ENCODE results near the gene CPLANE1. TPM values are rescaled to one million over a fixed set of nuclear protein-coding genes. Genes with fewer than 3 reads are reported as not detected.
A peak's percentile ranks its signal among the peaks of the same experiment; 100 is the strongest.
"Not testable (repeated sequence)": the region's sequence is repeated elsewhere in the genome, so short reads cannot be mapped to it uniquely, and the experiment has no call there.

The CPLANE1 gene
- polyA plus RNA-seq (ENCODE audit: low read depth in 6 of 6), result 1 to 10 TPM in 4 of 6 donors, under 1 TPM in 2; 0.34 to 3.1 (median 1.6) TPM

- Mint-ChIP-seq H3K27me3 (no peaks in the 10 kb centered on the region), H3K9me3 (peaks cover 0 to 7% (median 0%) of the 10 kb centered on the region in 7 donors), H3K4me3 (peak within 1 kb of the TSS; percentile 86 to 97 (median 94)), H3K36me3 (no peaks in the 10 kb centered on the region), H3K4me1 (peaks cover 9 to 16% (median 12%) of the 10 kb centered on the region in 3 donors), H3K27ac (peak within 1 kb of the TSS; percentile 80 to 97 (median 92))
- peak; percentile 82 to 83 for ATAC-seq (ENCODE audit: low read depth in 2 of 2)
- peak; percentile 63 for DNase-seq
Measured at GRCh38 chr5:37248970-37249814, at the start of gene CPLANE1. CPLANE1 (minus strand) TSS chr5:37249376; CDS start chr5:37247698, 1,678 bp downstream.

GRCh38 chr5:37296313-37296712 is 47.1 kb upstream of the CPLANE1 start:
- H3K36me3 Mint-ChIP-seq, result peaks cover 16 to 34% of the 10 kb centered on the region in 2 donors
- not testable (repeated sequence) for H3K9me3 Mint-ChIP-seq, H3K4me1 Mint-ChIP-seq

GRCh38 chr5:37283214-37283820 is 34.1 kb upstream of the CPLANE1 start:
- Mint-ChIP-seq H3K36me3 (peaks cover 17 to 23% of the 10 kb centered on the region in 2 donors), H3K4me1 (no peaks in the 10 kb centered on the region), H3K9me3 (peaks cover 5 to 54% (median 30%) of the 10 kb centered on the region in 7 donors), H3K27me3 (peaks cover 0 to 6% (median 0%) of the 10 kb centered on the region in 3 donors), H3K27ac (no peak overlapping the region), H3K4me3 (no peak overlapping the region)
- DNase-seq (no peak), ATAC-seq (ENCODE audit: low read depth in 2 of 2) (no peak)

More at GRCh38 chr5:37296313-37296712, 47.1 kb upstream of the CPLANE1 start:
- ATAC-seq (ENCODE audit: low read depth in 2 of 2); H3K27ac Mint-ChIP-seq; DNase-seq; H3K27me3 Mint-ChIP-seq; H3K4me3 Mint-ChIP-seq: not testable (repeated sequence)

GRCh38 chr5:37275511-37275910 is 26.3 kb upstream of the CPLANE1 start:
- DNase-seq, result no peak
- no peaks in the 10 kb centered on the region for H3K4me1 Mint-ChIP-seq
- H3K27ac Mint-ChIP-seq, result no peak overlapping the region

GRCh38 chr5:37272511-37272910 is 23.3 kb upstream of the CPLANE1 start:
- H3K27me3 Mint-ChIP-seq, result no peaks in the 10 kb centered on the region
- peaks cover 4 to 15% (median 11%) of the 10 kb centered on the region in 7 donors for H3K9me3 Mint-ChIP-seq
- no peaks in the 10 kb centered on the region for H3K4me1 Mint-ChIP-seq
- DNase-seq (no peak), ATAC-seq (ENCODE audit: low read depth in 2 of 2) (no peak)
- H3K4me3 Mint-ChIP-seq, result no peak overlapping the region
- no peak overlapping the region for H3K27ac Mint-ChIP-seq
- H3K36me3 Mint-ChIP-seq, result peaks cover 0 to 20% of the 10 kb centered on the region in 2 donors

More at GRCh38 chr5:37275511-37275910, 26.3 kb upstream of the CPLANE1 start:
- no peak for ATAC-seq (ENCODE audit: low read depth in 2 of 2)
- H3K27me3 Mint-ChIP-seq, result no peaks in the 10 kb centered on the region
- H3K4me3 Mint-ChIP-seq, result no peak overlapping the region
- peaks cover 9 to 17% of the 10 kb centered on the region in 2 donors for H3K36me3 Mint-ChIP-seq
- peaks cover 6 to 23% (median 14%) of the 10 kb centered on the region in 7 donors for H3K9me3 Mint-ChIP-seq

GRCh38 chr5:37268100-37268499 is 18.9 kb upstream of the CPLANE1 start:
- Mint-ChIP-seq H3K36me3 (peaks cover 0 to 20% of the 10 kb centered on the region in 2 donors), H3K9me3 (peaks cover 8 to 15% (median 11%) of the 10 kb centered on the region in 7 donors)
- ATAC-seq (ENCODE audit: low read depth in 2 of 2); H3K27ac Mint-ChIP-seq; DNase-seq; H3K4me1 Mint-ChIP-seq; H3K27me3 Mint-ChIP-seq; H3K4me3 Mint-ChIP-seq: not testable (repeated sequence)

GRCh38 chr5:37255774-37256358 is 6.7 kb upstream of the CPLANE1 start:
- H3K36me3 Mint-ChIP-seq, result no peaks in the 10 kb centered on the region
- H3K27ac Mint-ChIP-seq, result peak overlapping the region in 1 of 6 donors; percentile 75
- no peak for DNase-seq
- H3K27me3 Mint-ChIP-seq, result no peaks in the 10 kb centered on the region
- no peak overlapping the region for H3K4me3 Mint-ChIP-seq
- no peak for ATAC-seq (ENCODE audit: low read depth in 2 of 2)
- H3K4me1 Mint-ChIP-seq, result no peaks in the 10 kb centered on the region
- peaks cover 0 to 14% (median 10%) of the 10 kb centered on the region in 7 donors for H3K9me3 Mint-ChIP-seq

GRCh38 chr5:37254581-37254980 is 5.4 kb upstream of the CPLANE1 start:
- peak overlapping the region in 1 of 8 donors; percentile 30 for H3K4me3 Mint-ChIP-seq
- H3K27ac Mint-ChIP-seq, result no peak overlapping the region
- H3K27me3 Mint-ChIP-seq, result no peaks in the 10 kb centered on the region
- no peaks in the 10 kb centered on the region for H3K36me3 Mint-ChIP-seq
- H3K4me1 Mint-ChIP-seq, result peaks cover 4 to 8% (median 7%) of the 10 kb centered on the region in 3 donors
- H3K9me3 Mint-ChIP-seq, result peaks cover 0 to 12% (median 3%) of the 10 kb centered on the region in 7 donors
- DNase-seq, result no peak
- ATAC-seq (ENCODE audit: low read depth in 2 of 2), result no peak

- Mint-ChIP-seq H3K36me3 (no peaks in the 10 kb centered on the region), H3K27ac (peak overlapping the region in 1 of 6 donors; percentile 11), H3K4me1 (peaks cover 9 to 16% (median 12%) of the 10 kb centered on the region in 3 donors), H3K27me3 (no peaks in the 10 kb centered on the region), H3K4me3 (peak overlapping the region in 1 of 8 donors; percentile 89), H3K9me3 (peaks cover 0 to 12% (median 0%) of the 10 kb centered on the region in 7 donors)
- ATAC-seq (ENCODE audit: low read depth in 2 of 2) (no peak), DNase-seq (no peak)
Measured at GRCh38 chr5:37251665-37252064, 2.5 kb upstream of the CPLANE1 start.

GRCh38 chr5:37249815-37250164 is 614 bp upstream of the CPLANE1 start:
- peaks cover 0 to 12% (median 0%) of the 10 kb centered on the region in 7 donors for H3K9me3 Mint-ChIP-seq
- H3K27ac Mint-ChIP-seq, result peak overlapping the region; percentile 15 to 97 (median 90)
- no peaks in the 10 kb centered on the region for H3K36me3 Mint-ChIP-seq
- no peak for DNase-seq
- peak overlapping the region; percentile 86 to 97 (median 94) for H3K4me3 Mint-ChIP-seq
- H3K4me1 Mint-ChIP-seq, result peaks cover 9 to 16% (median 12%) of the 10 kb centered on the region in 3 donors
- no peak for ATAC-seq (ENCODE audit: low read depth in 2 of 2)
- no peaks in the 10 kb centered on the region for H3K27me3 Mint-ChIP-seq

GRCh38 chr5:37248421-37248969 is 681 bp downstream of the CPLANE1 start:
- Mint-ChIP-seq H3K4me3 (peak overlapping the region; percentile 83 to 97 (median 91)), H3K4me1 (peaks cover 9 to 16% (median 12%) of the 10 kb centered on the region in 3 donors), H3K36me3 (no peaks in the 10 kb centered on the region), H3K27ac (peak overlapping the region in 5 of 6 donors; percentile 77 to 97 (median 88)), H3K9me3 (peaks cover 0 to 4% (median 0%) of the 10 kb centered on the region in 7 donors), H3K27me3 (no peaks in the 10 kb centered on the region)
- DNase-seq (no peak), ATAC-seq (ENCODE audit: low read depth in 2 of 2) (no peak)

- ATAC-seq (ENCODE audit: low read depth in 2 of 2) (no peak), DNase-seq (no peak)
- peak overlapping the region in 1 of 6 donors; percentile 21 for H3K27ac Mint-ChIP-seq
- no peaks in the 10 kb centered on the region for H3K27me3 Mint-ChIP-seq
- H3K9me3 Mint-ChIP-seq, result no peaks in the 10 kb centered on the region
- H3K4me1 Mint-ChIP-seq, result peaks cover 9 to 16% (median 12%) of the 10 kb centered on the region in 3 donors
- H3K4me3 Mint-ChIP-seq, result peak overlapping the region in 7 of 8 donors; percentile 46 to 93 (median 83)
- no peaks in the 10 kb centered on the region for H3K36me3 Mint-ChIP-seq
Measured at GRCh38 chr5:37247496-37247895, 1.7 kb downstream of the CPLANE1 start.

GRCh38 chr5:37247036-37247435 is 2.1 kb downstream of the CPLANE1 start:
- no peak overlapping the region for H3K27ac Mint-ChIP-seq
- H3K9me3 Mint-ChIP-seq, result no peaks in the 10 kb centered on the region
- ATAC-seq (ENCODE audit: low read depth in 2 of 2), result no peak
- no peaks in the 10 kb centered on the region for H3K27me3 Mint-ChIP-seq
- H3K4me1 Mint-ChIP-seq, result peaks cover 9 to 16% (median 12%) of the 10 kb centered on the region in 3 donors
- no peak for DNase-seq
- H3K4me3 Mint-ChIP-seq, result peak overlapping the region in 2 of 8 donors; percentile 86 to 89
- no peaks in the 10 kb centered on the region for H3K36me3 Mint-ChIP-seq
